GM10248 (cell line): ENCODE measurements around the gene TPSD1.
"Not testable (repeated sequence)": the region's sequence is repeated elsewhere in the genome, so short reads cannot be mapped to it uniquely, and the experiment has no call there.

Experiments
- CTCF ChIA-PET: fragments of 300-600 bp; sonication (Branson Sonifier 250); formaldehyde crosslinking; extraction: SDS; loops from one replicate; lab custom pipeline; 2021; ENCODE audit warnings: antibody characterized with exemption; lab: Yijun Ruan, JAX
- POLR2A ChIA-PET: fragments of 350-650 bp; sonication (Branson Sonifier 250); formaldehyde crosslinking; extraction: SDS; loops from one replicate; lab custom pipeline; 2020; ENCODE audit warnings: antibody characterized with exemption; lab: Yijun Ruan, JAX
- DNase-seq: peaks from one replicate; pipeline ENCODE4 v3.0.0; 2012; ENCODE audit errors: extremely low spot score
- CTCF ChIP-seq: IDR thresholded peaks from 2 replicates; pipeline ENCODE4 v1.5.1; 2012; ENCODE audit warnings: mild to moderate bottlenecking, low read depth; ENCODE audit errors: extremely low read depth, missing control alignments, control extremely low read depth

Gene TPSD1

DNA sequence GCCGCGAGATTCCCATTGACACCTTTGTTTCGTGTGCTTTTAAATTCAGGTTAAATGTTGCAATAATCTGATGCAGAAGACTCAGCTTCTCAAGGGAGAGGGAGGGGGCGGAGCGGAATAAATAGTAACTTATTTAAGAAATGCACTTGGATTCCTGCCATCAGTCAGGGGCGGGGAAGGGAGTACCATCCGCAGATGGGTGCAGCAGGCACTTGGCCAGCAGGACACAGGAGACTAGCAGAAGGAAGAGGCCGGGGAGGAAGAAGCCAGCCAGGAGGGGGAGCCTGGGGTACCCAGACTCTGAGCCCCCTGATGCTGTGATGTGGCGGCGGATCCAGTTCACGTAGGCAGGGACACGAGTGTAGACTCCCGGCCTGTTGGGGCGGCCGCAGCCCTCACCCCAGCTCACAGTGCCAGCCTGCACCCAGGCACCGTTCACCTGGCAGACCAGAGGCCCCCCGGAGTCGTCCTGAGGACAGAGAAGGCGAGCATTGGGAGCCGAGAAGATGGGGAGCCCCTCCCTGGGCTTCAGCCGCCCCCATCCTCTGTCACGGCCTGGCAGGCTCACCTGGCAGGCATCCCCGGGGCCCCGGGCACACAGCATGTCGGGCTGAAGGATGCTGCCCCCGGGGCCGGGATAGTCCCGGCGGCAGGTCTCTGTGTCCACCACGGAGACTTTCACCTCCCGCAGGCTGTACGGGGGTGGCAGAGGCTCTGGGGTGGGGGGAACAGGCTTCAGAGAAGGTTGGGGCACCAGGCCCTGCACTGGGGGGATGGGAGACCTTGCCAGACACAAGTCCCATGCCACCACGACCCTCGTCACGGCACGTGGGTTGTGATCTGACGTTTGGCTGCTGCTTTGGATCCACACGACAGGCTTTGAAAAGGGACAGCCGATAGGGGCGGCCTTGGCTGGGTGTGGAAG is 34.0 kb upstream of the TPSD1 start:
- TF ChIP-seq CTCF = no peak
- ChIA-PET CTCF (interaction anchor here (1.8 kb wide), 1 partner anchor 17 kb away, joined by 3 read pairs; no protein-coding TSS in a partner anchor), POLR2A (no interaction called here)
- DNase-seq = no peak

GRCh38 chr16:1222553-1223354 is 33.1 kb upstream of the TPSD1 start:
- CTCF ChIA-PET = interaction anchor here (1.8 kb wide), 1 partner anchor 18 kb away, joined by 3 read pairs; no protein-coding TSS in a partner anchor
- POLR2A ChIA-PET = no interaction called here
- DNase-seq = no peak
- no peak for TF ChIP-seq CTCF

DNA sequence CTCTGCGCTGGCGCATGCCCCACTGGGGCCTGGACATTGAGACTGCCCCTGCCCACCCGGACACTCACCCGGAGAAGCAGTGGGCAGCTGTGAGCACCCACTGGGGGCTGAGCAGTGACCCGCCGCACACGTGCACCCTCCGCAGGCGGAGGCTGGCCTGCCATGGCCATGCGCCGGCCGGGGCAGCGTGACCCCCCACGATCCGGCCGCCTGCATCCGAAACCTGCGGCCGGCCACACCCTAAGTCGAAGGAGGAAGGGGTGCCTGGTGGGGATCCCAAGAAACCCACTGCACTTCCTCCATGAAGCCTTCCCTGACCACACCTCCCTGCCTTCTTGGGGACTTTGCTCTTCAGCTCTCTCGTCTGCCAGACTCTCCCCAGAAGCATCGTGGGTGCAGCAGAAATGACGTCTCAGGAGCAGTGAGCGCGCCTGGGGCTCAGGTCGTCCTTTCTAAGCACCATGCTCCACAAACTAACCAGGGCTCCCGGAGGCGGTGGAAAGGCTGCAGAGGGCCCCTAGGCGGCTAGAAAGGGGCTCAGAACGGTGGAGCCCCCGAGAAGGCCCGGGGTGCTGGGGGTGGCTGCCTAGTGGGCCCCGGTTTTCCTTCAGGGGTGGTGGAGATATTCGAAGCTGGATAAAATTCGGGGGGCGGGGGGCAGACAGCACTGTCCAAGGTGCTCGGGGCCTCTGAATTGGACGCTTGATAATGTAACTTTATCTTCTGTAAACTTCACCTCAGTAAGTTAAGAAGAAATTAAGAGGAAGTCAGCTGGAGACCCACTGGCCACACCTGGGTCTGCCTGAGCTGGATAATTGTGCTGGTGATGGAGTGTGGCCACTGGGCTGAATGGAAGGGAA is 32.3 kb upstream of the TPSD1 start:
- ChIA-PET CTCF (interaction anchor here (1.8 kb wide), 1 partner anchor 18 kb away, joined by 3 read pairs; no protein-coding TSS in a partner anchor), POLR2A (no interaction called here)
- TF ChIP-seq CTCF = no peak
- no peak for DNase-seq

DNA sequence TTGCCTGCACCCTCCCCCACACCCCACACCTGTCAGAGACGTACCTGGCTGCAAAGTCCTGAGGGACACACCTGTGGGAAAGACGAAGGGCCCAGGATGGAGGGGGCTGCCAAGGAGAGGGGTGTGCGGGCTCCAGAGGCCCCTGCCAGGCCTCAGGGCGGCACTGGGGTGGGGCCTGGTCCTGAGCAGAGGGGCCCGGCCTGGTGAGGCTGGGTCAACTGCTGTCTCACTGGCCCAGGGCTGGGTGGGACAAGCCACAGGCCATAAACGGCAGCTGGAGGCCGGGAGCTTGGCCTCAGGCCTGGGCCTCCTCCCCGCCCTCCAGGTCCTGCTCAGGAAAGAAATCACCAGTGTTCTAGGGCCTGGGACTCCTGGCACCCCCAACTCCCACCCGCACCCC is 31.3 kb upstream of the TPSD1 start:
- ChIA-PET POLR2A (no interaction called here), CTCF (no interaction called here)
- no peak for DNase-seq
- no peak for TF ChIP-seq CTCF

DNA sequence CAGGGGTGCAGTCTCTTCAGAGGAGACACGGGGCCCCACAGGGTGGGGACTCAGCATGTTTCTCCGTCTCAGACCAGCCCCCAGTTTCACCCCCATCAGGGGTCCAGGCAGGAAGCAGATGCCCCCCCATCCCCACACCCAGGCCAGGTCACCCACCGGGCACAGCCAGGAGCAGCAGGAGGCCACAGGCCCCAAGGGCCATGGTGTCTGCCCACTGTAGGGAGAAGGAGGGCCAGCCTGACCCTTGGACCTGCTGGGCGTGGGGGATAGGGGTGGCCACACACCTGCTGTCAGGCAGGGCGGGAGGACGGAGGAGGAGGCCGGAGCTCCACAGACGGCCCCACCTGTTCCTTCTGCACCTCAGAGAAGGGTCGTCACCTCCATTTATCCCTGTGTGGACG is 30.8 kb upstream of the TPSD1 start, which contains the start of gene TPSG1:
TSS of gene TPSG1 (minus strand) at position 218 of the 401 bp plus-strand sequence. CDS start at position 202, 16 bp downstream.
- ChIA-PET POLR2A (no interaction called here), CTCF (no interaction called here)
- no peak for TF ChIP-seq CTCF
- DNase-seq = no peak

DNA sequence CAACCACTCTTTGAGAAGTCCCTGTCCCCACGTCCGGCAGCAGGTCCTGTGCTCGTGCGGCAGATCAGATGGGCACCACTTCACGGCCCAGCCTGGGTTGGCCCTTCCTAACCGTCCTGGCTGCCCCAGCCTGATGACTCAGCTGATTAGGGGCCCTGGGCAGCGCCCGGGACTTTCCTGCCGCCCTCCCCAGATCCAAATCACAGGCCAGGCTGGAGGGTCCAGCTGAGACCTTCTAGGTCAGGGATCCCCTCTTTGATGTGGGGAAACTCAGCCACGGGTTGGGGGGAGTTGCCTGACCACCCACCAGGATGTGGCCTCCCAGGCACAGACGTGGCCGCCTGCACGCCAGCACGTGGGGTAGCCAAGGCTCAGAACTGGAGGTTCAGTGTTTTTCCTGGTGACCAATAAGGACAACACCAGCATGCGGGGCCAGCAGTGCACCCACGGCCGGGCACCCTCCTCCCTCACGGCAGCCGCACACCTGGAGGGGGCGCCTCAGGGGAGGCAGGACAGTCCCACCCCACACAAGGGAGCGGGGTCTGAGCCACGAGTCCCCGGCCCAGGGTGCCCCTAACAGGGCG is 30.0 kb upstream of the TPSD1 start:
- POLR2A ChIA-PET, DNase-seq, CTCF ChIA-PET: not testable (repeated sequence)

GRCh38 chr16:1226692-1227091 is 29.2 kb upstream of the TPSD1 start:
- CTCF ChIA-PET, DNase-seq, POLR2A ChIA-PET: not testable (repeated sequence)

GRCh38 chr16:1228227-1228626 is 27.6 kb upstream of the TPSD1 start:
- DNase-seq, CTCF ChIA-PET, POLR2A ChIA-PET: not testable (repeated sequence)

DNA sequence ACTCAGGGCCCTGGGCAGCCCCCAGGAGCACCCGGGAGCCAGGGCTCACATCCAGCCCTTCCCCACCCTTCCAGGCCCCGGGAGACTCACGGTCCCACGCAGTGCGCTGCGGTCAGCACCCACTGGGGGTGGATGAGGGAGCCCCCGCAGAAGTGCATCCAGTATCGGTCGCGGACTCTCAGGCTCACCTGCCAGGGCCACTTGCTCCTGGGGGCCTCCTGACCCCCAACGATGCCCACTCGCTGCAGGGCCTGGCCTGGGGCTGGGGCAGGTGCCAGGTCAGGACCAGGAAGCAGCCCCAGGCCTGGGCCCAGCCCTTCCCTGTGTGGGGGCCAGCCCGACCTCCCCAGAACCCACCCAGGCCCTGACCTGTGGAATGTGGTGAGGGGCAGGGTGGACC is 26.4 kb upstream of the TPSD1 start:
- CTCF ChIA-PET, POLR2A ChIA-PET, DNase-seq: not testable (repeated sequence)

- POLR2A ChIA-PET = not testable (repeated sequence)
Observed at GRCh38 chr16:1230084-1230470, 25.8 kb upstream of the TPSD1 start, which contains the start of gene TPSB2. TSS of gene TPSB2 (minus strand) at chr16:1230184. CDS start at chr16:1229951, 233 bp downstream.

More at GRCh38 chr16:1230084-1230470, 25.8 kb upstream of the TPSD1 start, which contains the start of gene TPSB2:
- CTCF ChIA-PET, DNase-seq: not testable (repeated sequence)
